B cell (primary cell): ENCODE data around the gene ACAP2. TPM values are rescaled to one million over a fixed set of nuclear protein-coding genes. Genes with fewer than 3 reads are reported as not detected.

Experiments used
- ATAC-seq: fragments of 200-7000 bp; cut with Tn5 transposase; one replicate; pipeline ENCODE4 v1.10.0; 2021; ENCODE audit warnings: low read depth, mild to moderate bottlenecking, moderate number of reproducible peaks, moderate library complexity
- CTCF ChIA-PET: fragments of 350-600 bp; sonication (Branson Sonifier 250); formaldehyde crosslinking; loops from one replicate; lab custom pipeline; 2021; ENCODE audit warnings: antibody characterized with exemption, inconsistent platforms; lab: Charles Lee
- POLR2A ChIA-PET: fragments of 350-600 bp; sonication (Branson Sonifier 250); formaldehyde crosslinking; loops from one replicate; lab custom pipeline; 2021; ENCODE audit warnings: antibody characterized with exemption; lab: Charles Lee
- DNase-seq: peaks from one replicate; pipeline ENCODE4 v3.0.0; 2013
- H2AFZ ChIP-seq: 2 replicates; pipeline ENCODE4 v1.6.1; 2012; ENCODE audit warnings: mild to moderate bottlenecking, low read depth, low read length; ENCODE audit not compliant: insufficient read depth, poor library complexity, severe bottlenecking
- H3K27ac ChIP-seq, 2 donors: 1 replicate in 1 of 2; 2 replicates in 1 of 2; pipeline ENCODE4 v1.5.1; 2012 to 2013; ENCODE audit warnings: low read length in 2 of 2, mild to moderate bottlenecking in 2 of 2, moderate library complexity in 1 of 2
- H3K27me3 ChIP-seq, 4 experiments: fragments of 200-600 bp in 1 of 4; sonication (generic) in 1 of 4; replicated peaks in 1 of 4; 1 replicate in 2 of 4; 2 replicates in 2 of 4; pipeline versions ENCODE4 v1.6.1 to v1.7.0; 2013 to 2016; ENCODE audit warnings: low read length in 3 of 4, mild to moderate bottlenecking in 2 of 4, mixed read lengths in 1 of 4, moderate library complexity in 1 of 4; ENCODE audit not compliant: insufficient read depth in 4 of 4, control insufficient read depth in 3 of 4; ENCODE audit errors: control extremely low read depth in 1 of 4
- H3K36me3 ChIP-seq, 2 experiments: replicated peaks in 1 of 2; 1 replicate in 1 of 2; 2 replicates in 1 of 2; pipeline versions ENCODE4 v1.6.1 to v1.7.1; 2013; ENCODE audit warnings: low read length in 1 of 2; ENCODE audit not compliant: insufficient read depth in 2 of 2, control insufficient read depth in 1 of 2; ENCODE audit errors: control extremely low read depth in 1 of 2, extremely low read depth in 1 of 2
- H3K4me1 ChIP-seq, 2 donors: fragments of 200-600 bp in 1 of 2; sonication (generic) in 1 of 2; 1 replicate in 1 of 2; 2 replicates in 1 of 2; pipeline versions ENCODE4 v1.5.1 to v1.6.1; 2013 to 2017; ENCODE audit warnings: low read length in 2 of 2; ENCODE audit not compliant: control insufficient read depth in 2 of 2, insufficient read depth in 2 of 2
- H3K4me2 ChIP-seq: replicated peaks from 2 replicates; pipeline ENCODE3; 2012; ENCODE audit warnings: mild to moderate bottlenecking, low read depth, low read length; ENCODE audit not compliant: poor library complexity, severe bottlenecking
- H3K4me3 ChIP-seq, 5 experiments: fragments of 200-600 bp in 1 of 5; sonication (generic) in 1 of 5; 1 replicate in 3 of 5; 2 replicates in 2 of 5; pipeline versions ENCODE4 v1.5.1 to v1.7.0; 2011 to 2016; ENCODE audit warnings: low read length in 4 of 5, mild to moderate bottlenecking in 4 of 5, low read depth in 2 of 5, control low read depth in 1 of 5, moderate library complexity in 1 of 5; ENCODE audit not compliant: insufficient read depth in 1 of 5; ENCODE audit errors: control extremely low read depth in 1 of 5, extremely low read depth in 1 of 5
- H3K79me2 ChIP-seq: fragments of 200-600 bp; sonication (generic); one replicate; pipeline ENCODE4 v1.6.0; 2016; ENCODE audit warnings: low read length; ENCODE audit not compliant: control insufficient read depth, insufficient read depth
- H3K9ac ChIP-seq: fragments of 200-600 bp; sonication (generic); 2 replicates; pipeline ENCODE4 v1.6.1; 2017; ENCODE audit warnings: mild to moderate bottlenecking, low read length, moderate library complexity
- H3K9me3 ChIP-seq, 3 donors: one replicate each; pipeline versions ENCODE4 v1.6.1 to v1.7.1; 2013; ENCODE audit warnings: low read length in 2 of 3; ENCODE audit not compliant: control insufficient read depth in 2 of 3, insufficient read depth in 1 of 3; ENCODE audit errors: control extremely low read depth in 1 of 3
- H4K20me1 ChIP-seq: 2 replicates; pipeline ENCODE4 v1.6.0; 2012; ENCODE audit warnings: mild to moderate bottlenecking, low read length; ENCODE audit not compliant: insufficient read depth, control insufficient read depth, poor library complexity, severe bottlenecking
- H3K27ac Mint-ChIP-seq: one replicate; pipeline ENCODE4 v1.8.0; 2021; ENCODE audit warnings: mixed read lengths
- H3K27me3 Mint-ChIP-seq: one replicate; pipeline ENCODE4 v1.8.0; 2021; ENCODE audit warnings: mixed read lengths
- H3K4me1 Mint-ChIP-seq: one replicate; pipeline ENCODE4 v1.8.0; 2021; ENCODE audit warnings: mixed read lengths
- H3K4me3 Mint-ChIP-seq: one replicate; pipeline ENCODE4 v1.8.0; 2021; ENCODE audit warnings: mixed read lengths
- H3K9me3 Mint-ChIP-seq: one replicate; pipeline ENCODE4 v1.8.0; 2022; ENCODE audit warnings: mixed read lengths; ENCODE audit not compliant: insufficient read depth
- CTCF ChIP-seq: fragments of 200-600 bp; IDR thresholded peaks from one replicate; pipeline ENCODE4 v1.8.0; 2022; ENCODE audit warnings: antibody characterized with exemption, mild to moderate bottlenecking
- EZH2 ChIP-seq: IDR thresholded peaks from 2 replicates; pipeline ENCODE4 v1.6.1; 2012; ENCODE audit warnings: borderline replicate concordance, low read depth, mild to moderate bottlenecking, moderate library complexity, low read length; ENCODE audit not compliant: insufficient read depth, poor library complexity, severe bottlenecking
- WGBS: methylation state at CpG from one replicate; pipeline ENCODE4 v1.1.5; 2013; ENCODE audit warnings: missing lambda C conversion rate; ENCODE audit not compliant: insufficient coverage; 5-methylcytosine and 5-hydroxymethylcytosine counted together
- intact Hi-C: fragments of 100-400 bp; cut with micrococcal nuclease; formaldehyde crosslinking; loops from one replicate; pipeline ENCODE4 v1.10.0; 2022
- polyA plus RNA-seq: library from polyadenylated mRNA; depleted of rRNA; stranded (reverse); fragments of >200 nt; gene quantifications from 2 replicates; pipeline ENCODE4 v1.2.3, GENCODE V29; 2012
- total RNA-seq, 2 donors: library from RNA; stranded (reverse); fragments of 120-200 nt in 1 of 2; gene quantifications; 1 replicate in 1 of 2; 2 replicates in 1 of 2; pipeline versions ENCODE4 v1.2.3 to v1.2.4, GENCODE V29; 2013 to 2022

ACAP2 gene
- total and polyA plus RNA-seq, 2 donors (not counting 1 experiment from before 2014, with no cell fraction given), result 18.6 to 113 TPM

- peak overlapping the region; percentile 60 for H3K27ac Mint-ChIP-seq
- Histone ChIP-seq H3K79me2 (peaks cover 66% of the 10 kb centered on the region), H4K20me1 (peaks cover 64% of the 10 kb centered on the region), H2AFZ (no peak overlapping the region), H3K27ac (peak overlapping the region in 1 of 2 donors; percentile 88), H3K4me1 (peaks cover 29 to 36% of the 10 kb centered on the region in 2 donors), H3K4me2 (peak overlapping the region; percentile 97), H3K9me3 (no peaks in the 10 kb centered on the region), H3K4me3 (peak overlapping the region in 1 of 5 experiments; percentile 7), H3K9ac (no peak overlapping the region), H3K27me3 (no peaks in the 10 kb centered on the region), H3K36me3 (peaks cover 0 to 3% of the 10 kb centered on the region in 2 experiments)
- H3K4me3 Mint-ChIP-seq, result peak overlapping the region; percentile 52
- TF ChIP-seq CTCF, result no peak
- no peak for TF ChIP-seq EZH2
- H3K9me3 Mint-ChIP-seq, result no peaks in the 10 kb centered on the region
- H3K27me3 Mint-ChIP-seq, result no peaks in the 10 kb centered on the region
- POLR2A ChIA-PET, result interaction anchor here (0.6 kb wide), 1 partner anchor 1087 kb away, joined by 6 read pairs; no protein-coding TSS in a partner anchor
- no peak for DNase-seq
- ATAC-seq, result no peak
- CTCF ChIA-PET, result interaction anchor here (0.5 to 1.7 kb wide), 4 partner anchors 79 to 1657 kb away, joined by 3 to 7 read pairs (median 4); partner anchors contain the start of gene XXYLT1
- peaks cover 53% of the 10 kb centered on the region for H3K4me1 Mint-ChIP-seq
- intact Hi-C loops, result loop anchor here (5.0 kb wide), 1 partner anchor 953 kb away; the partner anchor contains the start of gene ATP13A3
- 80% methylated on average over 1 of the region's 1 CpG for WGBS
Measured at GRCh38 chr3:195440379-195440778, 2.4 kb downstream of the ACAP2 start.

GRCh38 chr3:195438371-195438770 lies 4.4 kb downstream of the ACAP2 start:
- peaks cover 82% of the 10 kb centered on the region for H4K20me1 ChIP-seq
- ATAC-seq (no peak), DNase-seq (no peak)
- Mint-ChIP-seq H3K27me3 (no peaks in the 10 kb centered on the region), H3K27ac (no peak overlapping the region), H3K4me1 (peaks cover 58% of the 10 kb centered on the region), H3K4me3 (no peak overlapping the region), H3K9me3 (no peaks in the 10 kb centered on the region)
- POLR2A ChIA-PET, result no interaction called here
- H3K27me3 ChIP-seq, result no peaks in the 10 kb centered on the region
- CTCF ChIA-PET, result no interaction called here
- 100% methylated on average over 2 of the region's 2 CpGs for WGBS
- no peak overlapping the region for H2AFZ ChIP-seq
- H3K4me3 ChIP-seq, result no peak overlapping the region
- peaks cover 25 to 29% of the 10 kb centered on the region in 2 donors for H3K4me1 ChIP-seq
- H3K4me2 ChIP-seq, result no peak overlapping the region
- no peaks in the 10 kb centered on the region for H3K9me3 ChIP-seq
- intact Hi-C loops, result no loop called here
- H3K79me2 ChIP-seq, result peaks cover 86% of the 10 kb centered on the region
- peaks cover 0 to 3% of the 10 kb centered on the region in 2 experiments for H3K36me3 ChIP-seq
- H3K9ac ChIP-seq, result no peak overlapping the region
- TF ChIP-seq CTCF, result no peak
- no peak for TF ChIP-seq EZH2
- no peak overlapping the region for H3K27ac ChIP-seq
